GM23338 (cell line): ENCODE results near the gene CCNI.

Source experiments
- CREB1 ChIP-seq: fragments of 250-450 bp; sonication (Bioruptor Pico); IDR thresholded peaks from 2 replicates; pipeline ENCODE4 v1.5.0; 2020; ENCODE audit warnings: low read depth, mild to moderate bottlenecking, moderate library complexity
- EZH2 ChIP-seq: fragments of 200-600 bp; sonication (generic); IDR thresholded peaks from one replicate; pipeline ENCODE4 v1.8.0; 2017; ENCODE audit warnings: antibody characterized with exemption, mild to moderate bottlenecking, low read depth; ENCODE audit not compliant: unreplicated experiment
- EZH2phosphoT487 ChIP-seq: fragments of 200-600 bp; sonication (generic); IDR thresholded peaks from one replicate; pipeline ENCODE4 v1.8.1; 2018; ENCODE audit warnings: antibody characterized with exemption; ENCODE audit not compliant: unreplicated experiment
- JUNB ChIP-seq: IDR thresholded peaks from one replicate; pipeline ENCODE4 v1.6.1; 2016; ENCODE audit warnings: antibody characterized with exemption; ENCODE audit not compliant: unreplicated experiment
- NANOG ChIP-seq: IDR thresholded peaks from 2 replicates; pipeline ENCODE4 v1.6.1; 2016; ENCODE audit warnings: antibody characterized with exemption, borderline replicate concordance
- POLR2AphosphoS5 ChIP-seq: IDR thresholded peaks from 2 replicates; pipeline ENCODE4 v1.6.1; 2016; ENCODE audit warnings: antibody characterized with exemption, low read depth
- STAT1 ChIP-seq: IDR thresholded peaks from one replicate; pipeline ENCODE4 v1.6.1; 2016; ENCODE audit warnings: antibody characterized with exemption; ENCODE audit not compliant: unreplicated experiment
- ZNF114 ChIP-seq: fragments of 250-450 bp; sonication (Bioruptor Pico); IDR thresholded peaks from 2 replicates; pipeline ENCODE4 v1.5.0; 2020; ENCODE audit warnings: mild to moderate bottlenecking, moderate library complexity
- ZNF331 ChIP-seq: fragments of 250-450 bp; sonication (Bioruptor Pico); IDR thresholded peaks from 2 replicates; pipeline ENCODE4 v1.5.0; 2020; ENCODE audit warnings: low read depth, mild to moderate bottlenecking, moderate library complexity
- TF ChIP-seq, protein P1 (sequence below), 2 experiments: fragments of 200-600 bp in 1 of 2; sonication (generic) in 1 of 2; conservative IDR thresholded peaks; 2 replicates each; pipeline versions ENCODE4 v1.5.1 to v1.6.1; 2016 to 2017; ENCODE audit warnings: antibody characterized with exemption in 2 of 2, low read depth in 2 of 2, mild to moderate bottlenecking in 2 of 2, moderate library complexity in 1 of 2
- TF ChIP-seq, protein P2 (sequence below): IDR thresholded peaks from one replicate; pipeline ENCODE4 v1.6.1; 2018; ENCODE audit warnings: antibody characterized with exemption; ENCODE audit not compliant: unreplicated experiment
- TF ChIP-seq, protein P3 (sequence below): fragments of 250-450 bp; sonication (Bioruptor Pico); IDR thresholded peaks from 2 replicates; pipeline ENCODE4 v1.5.0; 2020; ENCODE audit warnings: mild to moderate bottlenecking, moderate library complexity
- TF ChIP-seq, protein P4 (sequence below): IDR thresholded peaks from 2 replicates; pipeline ENCODE4 v1.6.1; 2016; ENCODE audit warnings: antibody characterized with exemption

DNA sequence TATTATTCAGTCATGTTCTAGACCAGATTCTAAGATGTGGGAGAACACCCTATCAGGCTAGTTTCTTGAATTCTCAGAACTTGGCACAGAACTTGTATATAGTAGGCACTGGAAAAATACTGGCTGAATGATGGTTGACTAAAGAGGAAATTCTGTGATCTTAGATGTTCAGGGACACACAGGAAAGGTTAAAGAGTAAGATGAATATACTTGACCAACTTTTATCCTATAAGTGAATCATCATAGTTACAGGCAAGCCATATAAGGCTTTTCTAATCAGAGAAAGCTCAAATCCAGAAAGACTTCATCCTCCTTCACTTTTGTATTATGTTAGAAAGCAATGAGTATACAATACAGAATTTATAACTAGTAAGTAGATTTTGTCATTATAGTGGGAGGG, 72.4 kb downstream of the CCNI start:
- TF ChIP-seq, protein P1, sequence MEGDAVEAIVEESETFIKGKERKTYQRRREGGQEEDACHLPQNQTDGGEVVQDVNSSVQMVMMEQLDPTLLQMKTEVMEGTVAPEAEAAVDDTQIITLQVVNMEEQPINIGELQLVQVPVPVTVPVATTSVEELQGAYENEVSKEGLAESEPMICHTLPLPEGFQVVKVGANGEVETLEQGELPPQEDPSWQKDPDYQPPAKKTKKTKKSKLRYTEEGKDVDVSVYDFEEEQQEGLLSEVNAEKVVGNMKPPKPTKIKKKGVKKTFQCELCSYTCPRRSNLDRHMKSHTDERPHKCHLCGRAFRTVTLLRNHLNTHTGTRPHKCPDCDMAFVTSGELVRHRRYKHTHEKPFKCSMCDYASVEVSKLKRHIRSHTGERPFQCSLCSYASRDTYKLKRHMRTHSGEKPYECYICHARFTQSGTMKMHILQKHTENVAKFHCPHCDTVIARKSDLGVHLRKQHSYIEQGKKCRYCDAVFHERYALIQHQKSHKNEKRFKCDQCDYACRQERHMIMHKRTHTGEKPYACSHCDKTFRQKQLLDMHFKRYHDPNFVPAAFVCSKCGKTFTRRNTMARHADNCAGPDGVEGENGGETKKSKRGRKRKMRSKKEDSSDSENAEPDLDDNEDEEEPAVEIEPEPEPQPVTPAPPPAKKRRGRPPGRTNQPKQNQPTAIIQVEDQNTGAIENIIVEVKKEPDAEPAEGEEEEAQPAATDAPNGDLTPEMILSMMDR (conservative IDR thresholded peaks at IDR 0.05; ENCODE audit: low read depth in 2 of 2): no peak
- TF ChIP-seq CREB1 (CRISPR knock-in tag): no peak
- TF ChIP-seq, protein P2, sequence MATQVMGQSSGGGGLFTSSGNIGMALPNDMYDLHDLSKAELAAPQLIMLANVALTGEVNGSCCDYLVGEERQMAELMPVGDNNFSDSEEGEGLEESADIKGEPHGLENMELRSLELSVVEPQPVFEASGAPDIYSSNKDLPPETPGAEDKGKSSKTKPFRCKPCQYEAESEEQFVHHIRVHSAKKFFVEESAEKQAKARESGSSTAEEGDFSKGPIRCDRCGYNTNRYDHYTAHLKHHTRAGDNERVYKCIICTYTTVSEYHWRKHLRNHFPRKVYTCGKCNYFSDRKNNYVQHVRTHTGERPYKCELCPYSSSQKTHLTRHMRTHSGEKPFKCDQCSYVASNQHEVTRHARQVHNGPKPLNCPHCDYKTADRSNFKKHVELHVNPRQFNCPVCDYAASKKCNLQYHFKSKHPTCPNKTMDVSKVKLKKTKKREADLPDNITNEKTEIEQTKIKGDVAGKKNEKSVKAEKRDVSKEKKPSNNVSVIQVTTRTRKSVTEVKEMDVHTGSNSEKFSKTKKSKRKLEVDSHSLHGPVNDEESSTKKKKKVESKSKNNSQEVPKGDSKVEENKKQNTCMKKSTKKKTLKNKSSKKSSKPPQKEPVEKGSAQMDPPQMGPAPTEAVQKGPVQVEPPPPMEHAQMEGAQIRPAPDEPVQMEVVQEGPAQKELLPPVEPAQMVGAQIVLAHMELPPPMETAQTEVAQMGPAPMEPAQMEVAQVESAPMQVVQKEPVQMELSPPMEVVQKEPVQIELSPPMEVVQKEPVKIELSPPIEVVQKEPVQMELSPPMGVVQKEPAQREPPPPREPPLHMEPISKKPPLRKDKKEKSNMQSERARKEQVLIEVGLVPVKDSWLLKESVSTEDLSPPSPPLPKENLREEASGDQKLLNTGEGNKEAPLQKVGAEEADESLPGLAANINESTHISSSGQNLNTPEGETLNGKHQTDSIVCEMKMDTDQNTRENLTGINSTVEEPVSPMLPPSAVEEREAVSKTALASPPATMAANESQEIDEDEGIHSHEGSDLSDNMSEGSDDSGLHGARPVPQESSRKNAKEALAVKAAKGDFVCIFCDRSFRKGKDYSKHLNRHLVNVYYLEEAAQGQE: no peak
- no peak for TF ChIP-seq POLR2AphosphoS5
- no peak for TF ChIP-seq EZH2phosphoT487
- TF ChIP-seq, protein P3, sequence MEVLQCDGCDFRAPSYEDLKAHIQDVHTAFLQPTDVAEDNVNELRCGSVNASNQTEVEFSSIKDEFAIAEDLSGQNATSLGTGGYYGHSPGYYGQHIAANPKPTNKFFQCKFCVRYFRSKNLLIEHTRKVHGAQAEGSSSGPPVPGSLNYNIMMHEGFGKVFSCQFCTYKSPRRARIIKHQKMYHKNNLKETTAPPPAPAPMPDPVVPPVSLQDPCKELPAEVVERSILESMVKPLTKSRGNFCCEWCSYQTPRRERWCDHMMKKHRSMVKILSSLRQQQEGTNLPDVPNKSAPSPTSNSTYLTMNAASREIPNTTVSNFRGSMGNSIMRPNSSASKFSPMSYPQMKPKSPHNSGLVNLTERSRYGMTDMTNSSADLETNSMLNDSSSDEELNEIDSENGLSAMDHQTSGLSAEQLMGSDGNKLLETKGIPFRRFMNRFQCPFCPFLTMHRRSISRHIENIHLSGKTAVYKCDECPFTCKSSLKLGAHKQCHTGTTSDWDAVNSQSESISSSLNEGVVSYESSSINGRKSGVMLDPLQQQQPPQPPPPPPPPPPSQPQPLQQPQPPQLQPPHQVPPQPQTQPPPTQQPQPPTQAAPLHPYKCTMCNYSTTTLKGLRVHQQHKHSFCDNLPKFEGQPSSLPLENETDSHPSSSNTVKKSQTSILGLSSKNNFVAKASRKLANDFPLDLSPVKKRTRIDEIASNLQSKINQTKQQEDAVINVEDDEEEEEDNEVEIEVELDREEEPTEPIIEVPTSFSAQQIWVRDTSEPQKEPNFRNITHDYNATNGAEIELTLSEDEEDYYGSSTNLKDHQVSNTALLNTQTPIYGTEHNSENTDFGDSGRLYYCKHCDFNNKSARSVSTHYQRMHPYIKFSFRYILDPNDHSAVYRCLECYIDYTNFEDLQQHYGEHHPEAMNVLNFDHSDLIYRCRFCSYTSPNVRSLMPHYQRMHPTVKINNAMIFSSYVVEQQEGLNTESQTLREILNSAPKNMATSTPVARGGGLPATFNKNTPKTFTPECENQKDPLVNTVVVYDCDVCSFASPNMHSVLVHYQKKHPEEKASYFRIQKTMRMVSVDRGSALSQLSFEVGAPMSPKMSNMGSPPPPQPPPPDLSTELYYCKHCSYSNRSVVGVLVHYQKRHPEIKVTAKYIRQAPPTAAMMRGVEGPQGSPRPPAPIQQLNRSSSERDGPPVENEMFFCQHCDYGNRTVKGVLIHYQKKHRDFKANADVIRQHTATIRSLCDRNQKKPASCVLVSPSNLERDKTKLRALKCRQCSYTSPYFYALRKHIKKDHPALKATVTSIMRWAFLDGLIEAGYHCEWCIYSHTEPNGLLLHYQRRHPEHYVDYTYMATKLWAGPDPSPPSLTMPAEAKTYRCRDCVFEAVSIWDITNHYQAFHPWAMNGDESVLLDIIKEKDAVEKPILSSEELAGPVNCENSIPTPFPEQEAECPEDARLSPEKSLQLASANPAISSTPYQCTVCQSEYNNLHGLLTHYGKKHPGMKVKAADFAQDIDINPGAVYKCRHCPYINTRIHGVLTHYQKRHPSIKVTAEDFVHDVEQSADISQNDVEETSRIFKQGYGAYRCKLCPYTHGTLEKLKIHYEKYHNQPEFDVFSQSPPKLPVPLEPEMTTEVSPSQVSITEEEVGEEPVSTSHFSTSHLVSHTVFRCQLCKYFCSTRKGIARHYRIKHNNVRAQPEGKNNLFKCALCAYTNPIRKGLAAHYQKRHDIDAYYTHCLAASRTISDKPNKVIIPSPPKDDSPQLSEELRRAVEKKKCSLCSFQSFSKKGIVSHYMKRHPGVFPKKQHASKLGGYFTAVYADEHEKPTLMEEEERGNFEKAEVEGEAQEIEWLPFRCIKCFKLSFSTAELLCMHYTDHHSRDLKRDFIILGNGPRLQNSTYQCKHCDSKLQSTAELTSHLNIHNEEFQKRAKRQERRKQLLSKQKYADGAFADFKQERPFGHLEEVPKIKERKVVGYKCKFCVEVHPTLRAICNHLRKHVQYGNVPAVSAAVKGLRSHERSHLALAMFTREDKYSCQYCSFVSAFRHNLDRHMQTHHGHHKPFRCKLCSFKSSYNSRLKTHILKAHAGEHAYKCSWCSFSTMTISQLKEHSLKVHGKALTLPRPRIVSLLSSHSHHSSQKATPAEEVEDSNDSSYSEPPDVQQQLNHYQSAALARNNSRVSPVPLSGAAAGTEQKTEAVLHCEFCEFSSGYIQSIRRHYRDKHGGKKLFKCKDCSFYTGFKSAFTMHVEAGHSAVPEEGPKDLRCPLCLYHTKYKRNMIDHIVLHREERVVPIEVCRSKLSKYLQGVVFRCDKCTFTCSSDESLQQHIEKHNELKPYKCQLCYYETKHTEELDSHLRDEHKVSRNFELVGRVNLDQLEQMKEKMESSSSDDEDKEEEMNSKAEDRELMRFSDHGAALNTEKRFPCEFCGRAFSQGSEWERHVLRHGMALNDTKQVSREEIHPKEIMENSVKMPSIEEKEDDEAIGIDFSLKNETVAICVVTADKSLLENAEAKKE (CRISPR knock-in tag): no peak
- TF ChIP-seq EZH2: no peak
- no peak for TF ChIP-seq ZNF114 (CRISPR knock-in tag)
- no peak for TF ChIP-seq JUNB
- TF ChIP-seq, protein P4, sequence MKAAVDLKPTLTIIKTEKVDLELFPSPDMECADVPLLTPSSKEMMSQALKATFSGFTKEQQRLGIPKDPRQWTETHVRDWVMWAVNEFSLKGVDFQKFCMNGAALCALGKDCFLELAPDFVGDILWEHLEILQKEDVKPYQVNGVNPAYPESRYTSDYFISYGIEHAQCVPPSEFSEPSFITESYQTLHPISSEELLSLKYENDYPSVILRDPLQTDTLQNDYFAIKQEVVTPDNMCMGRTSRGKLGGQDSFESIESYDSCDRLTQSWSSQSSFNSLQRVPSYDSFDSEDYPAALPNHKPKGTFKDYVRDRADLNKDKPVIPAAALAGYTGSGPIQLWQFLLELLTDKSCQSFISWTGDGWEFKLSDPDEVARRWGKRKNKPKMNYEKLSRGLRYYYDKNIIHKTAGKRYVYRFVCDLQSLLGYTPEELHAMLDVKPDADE: no peak
- no peak for TF ChIP-seq ZNF331 (CRISPR knock-in tag)
- TF ChIP-seq STAT1: no peak
- TF ChIP-seq NANOG: no peak
